Smooth muscle cell (in vitro differentiated cells): ENCODE measurements around the gene KCNN1. TPM values are rescaled to one million over a fixed set of nuclear protein-coding genes. Genes with fewer than 3 reads are reported as not detected.

ENCODE experiments used
- DNase-seq: peaks from one replicate; lab custom pipeline; 2025; ENCODE audit not compliant: unreplicated experiment; lab: John Stamatoyannopoulos, UW
- H2AFZ ChIP-seq: fragments of 200-600 bp; sonication (generic); 2 replicates; pipeline ENCODE4 v1.6.0; 2016; ENCODE audit warnings: antibody characterized with exemption, low read depth, mild to moderate bottlenecking
- H3F3A ChIP-seq: fragments of 200-600 bp; sonication (generic); 2 replicates; pipeline ENCODE4 v1.6.0; 2017; ENCODE audit warnings: antibody characterized with exemption, low read depth
- H3K27ac ChIP-seq: fragments of 200-600 bp; sonication (generic); 2 replicates; pipeline ENCODE4 v1.5.1; 2016; ENCODE audit warnings: low read depth, mild to moderate bottlenecking
- H3K27me3 ChIP-seq: fragments of 200-600 bp; sonication (generic); 2 replicates; pipeline ENCODE4 v1.6.1; 2016; ENCODE audit warnings: low read depth, mild to moderate bottlenecking
- H3K36me3 ChIP-seq: fragments of 200-600 bp; sonication (generic); 2 replicates; pipeline ENCODE4 v1.5.1; 2016; ENCODE audit warnings: low read depth
- H3K4me1 ChIP-seq: fragments of 200-600 bp; sonication (generic); 2 replicates; pipeline ENCODE4 v1.5.1; 2016; ENCODE audit warnings: low read depth
- H3K4me2 ChIP-seq: fragments of 200-600 bp; sonication (generic); 2 replicates; pipeline ENCODE4 v1.6.0; 2016; ENCODE audit warnings: mild to moderate bottlenecking
- H3K4me3 ChIP-seq: fragments of 200-600 bp; sonication (generic); 2 replicates; pipeline ENCODE4 v1.5.1; 2016; ENCODE audit warnings: mild to moderate bottlenecking
- H3K79me2 ChIP-seq: fragments of 200-600 bp; sonication (generic); 2 replicates; pipeline ENCODE4 v1.6.0; 2016; ENCODE audit warnings: low read depth, mild to moderate bottlenecking
- H3K9ac ChIP-seq: fragments of 200-600 bp; sonication (generic); 2 replicates; pipeline ENCODE4 v1.6.0; 2016; ENCODE audit warnings: low read depth
- H3K9me3 ChIP-seq: fragments of 200-600 bp; sonication (generic); replicated peaks from 2 replicates; pipeline ENCODE4 v1.5.1; 2016; ENCODE audit warnings: low read depth
- H4K20me1 ChIP-seq: fragments of 200-600 bp; sonication (generic); 2 replicates; pipeline ENCODE4 v1.6.0; 2016; ENCODE audit warnings: low read depth
- CTCF ChIP-seq: fragments of 200-600 bp; sonication (generic); IDR thresholded peaks from 2 replicates; pipeline ENCODE4 v1.5.1; 2017; ENCODE audit warnings: borderline replicate concordance, mild to moderate bottlenecking, antibody characterized with exemption; ENCODE audit not compliant: insufficient read depth, poor library complexity, severe bottlenecking
- WGBS: methylation state at CpG from one replicate; pipeline ENCODE4 v1.1.7; 2016; ENCODE audit warnings: low lambda C conversion rate; 5-methylcytosine and 5-hydroxymethylcytosine counted together
- polyA plus RNA-seq: library from polyadenylated mRNA; unstranded; fragments of >200 nt; fragmentation: Nextera tagmentation; extraction: Ambion mirVana; gene quantifications from 2 replicates; pipeline ENCODE4 v1.2.1, GENCODE V29; 2016
- total RNA-seq: library from RNA; depleted of rRNA; stranded (reverse); fragments of >200 nt; gene quantifications from 2 replicates; pipeline ENCODE4 v1.2.3, GENCODE V29; 2014

The KCNN1 gene
- total and polyA plus RNA-seq, 2 experiments from 2014 or later: 0.22 to 4.2 TPM

DNA sequence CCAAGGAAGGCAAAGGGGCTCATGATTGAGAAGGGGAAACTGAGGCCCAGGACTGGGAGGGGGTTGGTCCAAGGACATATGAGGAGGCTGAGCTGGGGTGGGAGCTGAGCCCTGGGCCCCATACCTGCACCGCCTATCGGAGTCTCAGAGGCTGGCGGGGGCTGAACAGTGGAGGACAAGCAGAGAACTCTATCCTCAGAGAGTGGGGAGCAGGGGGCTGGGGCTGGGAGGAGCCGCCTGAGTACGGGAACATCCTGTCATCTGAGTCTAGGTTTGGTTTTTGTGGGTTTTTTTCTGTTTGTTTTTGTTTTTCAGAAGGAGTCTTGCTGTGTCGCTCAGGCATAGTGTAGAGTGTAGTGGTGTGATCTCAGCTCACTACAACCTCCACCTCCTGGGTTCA is 47.3 kb downstream of the KCNN1 start:
- 91% methylated on average over 6 of the region's 6 CpGs for WGBS
- H3K4me2 ChIP-seq: no peak overlapping the region
- H3F3A ChIP-seq: no peaks in the 10 kb centered on the region
- H2AFZ ChIP-seq: no peak overlapping the region
- H3K36me3 ChIP-seq: no peaks in the 10 kb centered on the region
- no peaks in the 10 kb centered on the region for H3K9me3 ChIP-seq
- H3K9ac ChIP-seq: no peak overlapping the region
- H3K4me1 ChIP-seq: peaks cover 4% of the 10 kb centered on the region
- no peak for TF ChIP-seq CTCF
- no peak overlapping the region for H3K4me3 ChIP-seq
- DNase-seq: no peak
- H3K27ac ChIP-seq: no peak overlapping the region
- H4K20me1 ChIP-seq: no peaks in the 10 kb centered on the region
- no peaks in the 10 kb centered on the region for H3K79me2 ChIP-seq
- no peaks in the 10 kb centered on the region for H3K27me3 ChIP-seq

- DNase-seq: no peak
- no peak for TF ChIP-seq CTCF
- no peaks in the 10 kb centered on the region for H3F3A ChIP-seq
- no peak overlapping the region for H2AFZ ChIP-seq
- WGBS: 91% methylated on average over 14 of the region's 14 CpGs
- no peak overlapping the region for H3K4me3 ChIP-seq
- H3K9me3 ChIP-seq: no peaks in the 10 kb centered on the region
- no peak overlapping the region for H3K9ac ChIP-seq
- no peaks in the 10 kb centered on the region for H3K79me2 ChIP-seq
- no peak overlapping the region for H3K27ac ChIP-seq
- no peaks in the 10 kb centered on the region for H3K27me3 ChIP-seq
- H4K20me1 ChIP-seq: no peaks in the 10 kb centered on the region
- H3K36me3 ChIP-seq: no peaks in the 10 kb centered on the region
- peaks cover 4% of the 10 kb centered on the region for H3K4me1 ChIP-seq
- H3K4me2 ChIP-seq: no peak overlapping the region
Observed at GRCh38 chr19:18016209-18016910, 49.5 kb downstream of the KCNN1 start.

- no peaks in the 10 kb centered on the region for H3F3A ChIP-seq
- 89% methylated on average over 15 of the region's 15 CpGs for WGBS
- H3K27me3 ChIP-seq: no peaks in the 10 kb centered on the region
- peaks cover 4% of the 10 kb centered on the region for H3K4me1 ChIP-seq
- H3K27ac ChIP-seq: no peak overlapping the region
- no peak for DNase-seq
- H3K4me3 ChIP-seq: no peak overlapping the region
- H3K4me2 ChIP-seq: no peak overlapping the region
- no peaks in the 10 kb centered on the region for H3K36me3 ChIP-seq
- no peaks in the 10 kb centered on the region for H3K9me3 ChIP-seq
- no peaks in the 10 kb centered on the region for H4K20me1 ChIP-seq
- H3K9ac ChIP-seq: no peak overlapping the region
- no peak for TF ChIP-seq CTCF
- no peak overlapping the region for H2AFZ ChIP-seq
- H3K79me2 ChIP-seq: no peaks in the 10 kb centered on the region
Observed at GRCh38 chr19:18017275-18018083, 50.6 kb downstream of the KCNN1 start.
